ENCODE results near the gene NXPE2.

The NXPE2 gene

GRCh38 chr11:114738954-114739353, 60.6 kb downstream of the NXPE2 start:
- no peak for DNase-seq (ENCODE audit: low read depth in 2 of 3, low spot score in 2 of 3)

GRCh38 chr11:114745150-114745671, 66.9 kb downstream of the NXPE2 start:
- no peak for DNase-seq (ENCODE audit: low read depth in 2 of 3, low spot score in 2 of 3)

- DNase-seq (ENCODE audit: low read depth in 2 of 3, low spot score in 2 of 3), result no peak
Observed at GRCh38 chr11:114746013-114746412, 67.7 kb downstream of the NXPE2 start.
